Measurements from ENCODE around the gene CFAP100.

CFAP100 gene

GRCh38 chr3:126367316-126367805, 27.3 kb upstream of the CFAP100 start:
- Histone ChIP-seq H3K9me3 (ENCODE audit: control insufficient read depth, low read length) (no peaks in the 10 kb centered on the region), H3K36me3 (ENCODE audit: control insufficient read depth, insufficient read depth, low read length) (no peaks in the 10 kb centered on the region), H3K27me3 (replicated peaks; ENCODE audit: control insufficient read depth, insufficient read depth, low read length, poor library complexity, severe bottlenecking) (no peaks in the 10 kb centered on the region), H3K4me1 (ENCODE audit: control insufficient read depth, insufficient read depth, low read length, poor library complexity, severe bottlenecking) (no peaks in the 10 kb centered on the region), H3K27ac (ENCODE audit: insufficient read depth, low read length, poor library complexity, severe bottlenecking) (no peak overlapping the region), H3K4me3 (ENCODE audit: insufficient read depth, low read depth, low read length, poor library complexity, severe bottlenecking) (no peak overlapping the region)
- no peak for DNase-seq

GRCh38 chr3:126369490-126369889, 25.2 kb upstream of the CFAP100 start:
- Histone ChIP-seq H3K27ac (ENCODE audit: insufficient read depth, low read length, poor library complexity, severe bottlenecking) (no peak overlapping the region), H3K27me3 (replicated peaks; ENCODE audit: control insufficient read depth, insufficient read depth, low read length, poor library complexity, severe bottlenecking) (no peaks in the 10 kb centered on the region), H3K36me3 (ENCODE audit: control insufficient read depth, insufficient read depth, low read length) (no peaks in the 10 kb centered on the region), H3K4me1 (ENCODE audit: control insufficient read depth, insufficient read depth, low read length, poor library complexity, severe bottlenecking) (no peaks in the 10 kb centered on the region), H3K4me3 (ENCODE audit: insufficient read depth, low read depth, low read length, poor library complexity, severe bottlenecking) (no peak overlapping the region), H3K9me3 (ENCODE audit: control insufficient read depth, low read length) (no peaks in the 10 kb centered on the region)
- no peak for DNase-seq

GRCh38 chr3:126370055-126370454, 24.7 kb upstream of the CFAP100 start:
- H3K36me3 ChIP-seq (ENCODE audit: control insufficient read depth, insufficient read depth, low read length), result no peaks in the 10 kb centered on the region
- no peaks in the 10 kb centered on the region for H3K4me1 ChIP-seq (ENCODE audit: control insufficient read depth, insufficient read depth, low read length, poor library complexity, severe bottlenecking)
- H3K4me3 ChIP-seq (ENCODE audit: insufficient read depth, low read depth, low read length, poor library complexity, severe bottlenecking), result no peak overlapping the region
- H3K27me3 ChIP-seq (replicated peaks; ENCODE audit: control insufficient read depth, insufficient read depth, low read length, poor library complexity, severe bottlenecking), result no peaks in the 10 kb centered on the region
- no peak for DNase-seq
- H3K27ac ChIP-seq (ENCODE audit: insufficient read depth, low read length, poor library complexity, severe bottlenecking), result no peak overlapping the region
- no peaks in the 10 kb centered on the region for H3K9me3 ChIP-seq (ENCODE audit: control insufficient read depth, low read length)

DNA sequence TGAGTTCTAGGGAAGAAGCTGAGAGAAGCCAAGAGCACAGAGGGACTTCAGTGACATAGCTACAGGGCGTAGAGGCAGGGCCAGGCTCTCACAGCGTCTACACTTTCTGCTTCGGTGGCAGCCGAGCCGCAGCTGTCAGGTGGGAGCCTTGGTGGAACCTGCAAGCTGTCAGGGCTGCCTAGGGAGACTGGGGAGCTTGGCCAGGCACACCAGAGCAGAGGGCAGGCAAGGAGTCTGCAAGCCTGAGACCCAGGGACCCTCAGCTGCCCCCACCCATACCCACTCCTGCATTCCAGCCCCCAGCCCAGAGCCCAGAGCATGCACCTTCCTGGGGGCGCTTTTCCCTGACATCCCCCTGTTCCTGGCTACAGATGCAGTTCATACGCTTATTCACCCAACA, 24.1 kb upstream of the CFAP100 start:
- no peak overlapping the region for H3K4me3 ChIP-seq (ENCODE audit: insufficient read depth, low read depth, low read length, poor library complexity, severe bottlenecking)
- H3K27me3 ChIP-seq (replicated peaks; ENCODE audit: control insufficient read depth, insufficient read depth, low read length, poor library complexity, severe bottlenecking), result no peaks in the 10 kb centered on the region
- no peaks in the 10 kb centered on the region for H3K4me1 ChIP-seq (ENCODE audit: control insufficient read depth, insufficient read depth, low read length, poor library complexity, severe bottlenecking)
- no peaks in the 10 kb centered on the region for H3K9me3 ChIP-seq (ENCODE audit: control insufficient read depth, low read length)
- no peaks in the 10 kb centered on the region for H3K36me3 ChIP-seq (ENCODE audit: control insufficient read depth, insufficient read depth, low read length)
- no peak for DNase-seq
- H3K27ac ChIP-seq (ENCODE audit: insufficient read depth, low read length, poor library complexity, severe bottlenecking), result no peak overlapping the region

DNA sequence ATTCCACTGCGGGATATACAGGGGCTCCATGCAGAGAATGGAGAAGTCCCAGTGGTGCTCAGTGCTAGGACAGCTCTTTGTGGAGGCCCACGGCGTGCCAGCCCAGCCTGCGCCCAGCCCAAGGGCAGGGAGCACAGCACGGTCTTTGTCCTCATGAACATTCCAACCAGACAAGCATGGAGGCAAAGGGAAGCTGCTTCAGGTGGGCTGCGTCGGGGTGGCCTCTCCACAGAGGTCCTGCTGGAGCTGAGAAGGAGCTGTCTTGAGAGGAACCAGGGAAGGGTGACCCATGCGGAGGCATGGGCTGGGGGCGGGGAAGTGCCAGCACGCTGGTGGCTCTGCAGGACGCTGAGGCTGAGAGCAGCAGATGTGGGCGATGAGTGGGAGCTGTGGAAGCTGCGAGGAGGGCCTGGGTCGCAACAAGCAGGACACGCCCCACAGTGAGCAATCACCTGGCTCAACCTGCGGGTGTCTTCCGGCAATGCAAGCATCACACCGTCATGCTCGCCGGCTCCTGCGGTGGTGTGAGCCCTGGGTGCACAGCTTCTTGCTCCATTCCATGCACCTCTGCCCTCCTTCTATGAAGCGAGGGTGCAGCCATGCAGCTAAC, 23.5 kb upstream of the CFAP100 start:
- no peak for DNase-seq
- no peak overlapping the region for H3K27ac ChIP-seq (ENCODE audit: insufficient read depth, low read length, poor library complexity, severe bottlenecking)
- no peaks in the 10 kb centered on the region for H3K4me1 ChIP-seq (ENCODE audit: control insufficient read depth, insufficient read depth, low read length, poor library complexity, severe bottlenecking)
- no peaks in the 10 kb centered on the region for H3K36me3 ChIP-seq (ENCODE audit: control insufficient read depth, insufficient read depth, low read length)
- no peaks in the 10 kb centered on the region for H3K9me3 ChIP-seq (ENCODE audit: control insufficient read depth, low read length)
- no peaks in the 10 kb centered on the region for H3K27me3 ChIP-seq (replicated peaks; ENCODE audit: control insufficient read depth, insufficient read depth, low read length, poor library complexity, severe bottlenecking)
- no peak overlapping the region for H3K4me3 ChIP-seq (ENCODE audit: insufficient read depth, low read depth, low read length, poor library complexity, severe bottlenecking)

- no peaks in the 10 kb centered on the region for H3K4me1 ChIP-seq (ENCODE audit: control insufficient read depth, insufficient read depth, low read length, poor library complexity, severe bottlenecking)
- DNase-seq, result no peak
- no peak overlapping the region for H3K4me3 ChIP-seq (ENCODE audit: insufficient read depth, low read depth, low read length, poor library complexity, severe bottlenecking)
- H3K36me3 ChIP-seq (ENCODE audit: control insufficient read depth, insufficient read depth, low read length), result no peaks in the 10 kb centered on the region
- H3K27ac ChIP-seq (ENCODE audit: insufficient read depth, low read length, poor library complexity, severe bottlenecking), result no peak overlapping the region
- H3K27me3 ChIP-seq (replicated peaks; ENCODE audit: control insufficient read depth, insufficient read depth, low read length, poor library complexity, severe bottlenecking), result no peaks in the 10 kb centered on the region
- H3K9me3 ChIP-seq (ENCODE audit: control insufficient read depth, low read length), result no peaks in the 10 kb centered on the region
These were observed 22.1 kb upstream of the CFAP100 start for GRCh38 chr3:126372413-126373145.

GRCh38 chr3:126373146-126373613, 21.5 kb upstream of the CFAP100 start:
- H3K27ac ChIP-seq (ENCODE audit: insufficient read depth, low read length, poor library complexity, severe bottlenecking), result no peak overlapping the region
- H3K27me3 ChIP-seq (replicated peaks; ENCODE audit: control insufficient read depth, insufficient read depth, low read length, poor library complexity, severe bottlenecking), result no peaks in the 10 kb centered on the region
- no peak for DNase-seq
- H3K9me3 ChIP-seq (ENCODE audit: control insufficient read depth, low read length), result no peaks in the 10 kb centered on the region
- H3K4me3 ChIP-seq (ENCODE audit: insufficient read depth, low read depth, low read length, poor library complexity, severe bottlenecking), result no peak overlapping the region
- no peaks in the 10 kb centered on the region for H3K4me1 ChIP-seq (ENCODE audit: control insufficient read depth, insufficient read depth, low read length, poor library complexity, severe bottlenecking)
- H3K36me3 ChIP-seq (ENCODE audit: control insufficient read depth, insufficient read depth, low read length), result no peaks in the 10 kb centered on the region

- Histone ChIP-seq H3K4me3 (ENCODE audit: insufficient read depth, low read depth, low read length, poor library complexity, severe bottlenecking) (no peak overlapping the region), H3K4me1 (ENCODE audit: control insufficient read depth, insufficient read depth, low read length, poor library complexity, severe bottlenecking) (no peaks in the 10 kb centered on the region), H3K27me3 (replicated peaks; ENCODE audit: control insufficient read depth, insufficient read depth, low read length, poor library complexity, severe bottlenecking) (no peaks in the 10 kb centered on the region), H3K27ac (ENCODE audit: insufficient read depth, low read length, poor library complexity, severe bottlenecking) (no peak overlapping the region), H3K9me3 (ENCODE audit: control insufficient read depth, low read length) (no peaks in the 10 kb centered on the region), H3K36me3 (ENCODE audit: control insufficient read depth, insufficient read depth, low read length) (no peaks in the 10 kb centered on the region)
- DNase-seq, result no peak
These were observed 20.8 kb upstream of the CFAP100 start for GRCh38 chr3:126373682-126374601.

GRCh38 chr3:126375835-126376331, 18.8 kb upstream of the CFAP100 start:
- DNase-seq, result no peak
- Histone ChIP-seq H3K27ac (ENCODE audit: insufficient read depth, low read length, poor library complexity, severe bottlenecking) (no peak overlapping the region), H3K27me3 (replicated peaks; ENCODE audit: control insufficient read depth, insufficient read depth, low read length, poor library complexity, severe bottlenecking) (no peaks in the 10 kb centered on the region), H3K9me3 (ENCODE audit: control insufficient read depth, low read length) (no peaks in the 10 kb centered on the region), H3K36me3 (ENCODE audit: control insufficient read depth, insufficient read depth, low read length) (no peaks in the 10 kb centered on the region), H3K4me1 (ENCODE audit: control insufficient read depth, insufficient read depth, low read length, poor library complexity, severe bottlenecking) (no peaks in the 10 kb centered on the region), H3K4me3 (ENCODE audit: insufficient read depth, low read depth, low read length, poor library complexity, severe bottlenecking) (no peak overlapping the region)
